ENCODE data around the gene F12.
"Not testable (repeated sequence)": the region's sequence is repeated elsewhere in the genome, so short reads cannot be mapped to it uniquely, and the experiment has no call there.

The F12 gene

DNA sequence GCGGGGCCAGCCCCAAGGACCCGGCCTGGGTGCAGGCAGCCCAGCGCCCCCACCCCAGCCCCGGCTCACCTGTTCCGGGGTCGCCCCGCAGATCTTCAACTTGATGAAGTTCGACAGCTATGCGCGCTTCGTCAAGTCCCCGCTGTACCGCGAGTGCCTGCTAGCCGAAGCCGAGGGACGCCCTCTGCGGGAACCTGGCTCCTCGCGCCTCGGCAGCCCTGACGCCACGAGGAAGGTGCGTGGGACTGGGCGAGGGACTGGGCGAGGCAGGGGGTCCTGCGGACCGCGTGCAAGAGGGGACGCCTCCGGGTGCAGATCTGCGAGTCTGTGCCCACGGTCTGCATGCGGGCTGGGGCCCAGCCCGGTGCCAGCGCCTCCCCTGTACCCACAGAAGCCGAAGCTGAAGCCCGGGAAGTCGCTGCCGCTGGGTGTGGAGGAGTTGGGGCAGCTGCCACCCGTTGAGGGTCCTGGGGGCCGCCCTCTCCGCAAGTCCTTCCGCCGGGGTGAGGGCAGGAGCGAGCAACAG, 42.0 kb downstream of the F12 start:
- DNase-seq = no peak

DNA sequence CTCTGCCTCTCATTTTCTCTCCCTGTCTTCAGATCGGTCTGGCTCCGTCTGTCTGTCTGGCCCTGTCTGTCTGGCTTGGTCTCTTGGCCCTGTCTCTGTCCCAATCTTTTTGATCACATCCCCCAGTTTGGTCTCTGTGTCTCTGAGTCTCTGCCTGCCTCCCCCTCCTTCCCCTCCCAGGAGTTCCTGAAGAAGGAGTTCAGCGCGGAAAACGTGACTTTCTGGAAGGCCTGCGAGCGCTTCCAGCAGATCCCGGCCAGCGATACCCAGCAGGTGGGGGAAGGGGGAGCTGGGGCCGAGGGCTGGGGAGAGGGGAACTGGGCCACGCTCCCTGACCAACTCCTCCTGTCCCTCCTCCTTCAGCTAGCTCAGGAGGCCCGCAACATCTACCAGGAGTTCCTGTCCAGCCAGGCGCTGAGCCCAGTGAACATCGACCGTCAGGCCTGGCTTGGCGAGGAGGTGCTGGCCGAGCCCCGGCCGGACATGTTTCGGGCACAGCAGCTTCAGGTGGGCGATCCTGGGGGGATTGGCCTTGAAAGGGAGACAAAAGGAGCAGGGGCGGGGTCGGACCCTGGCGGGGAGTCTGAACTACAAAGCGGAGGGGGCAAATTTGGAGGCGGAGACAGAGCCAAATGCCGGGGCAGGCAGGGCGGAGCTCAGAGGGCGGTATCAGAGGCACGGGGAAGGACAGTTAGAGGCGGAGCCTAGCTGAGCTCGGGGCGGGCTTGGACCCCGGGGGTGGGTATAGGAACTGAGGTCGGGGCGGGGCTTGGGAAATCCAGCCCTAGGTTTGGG, 42.6 kb downstream of the F12 start:
- no peak for DNase-seq

- no peak for DNase-seq
Observed at GRCh38 chr5:177365845-177366527, 43.4 kb downstream of the F12 start.

GRCh38 chr5:177364159-177364962, 45.0 kb downstream of the F12 start:
- no peak for DNase-seq

GRCh38 chr5:177363565-177363964, 45.8 kb downstream of the F12 start:
- DNase-seq = no peak

DNA sequence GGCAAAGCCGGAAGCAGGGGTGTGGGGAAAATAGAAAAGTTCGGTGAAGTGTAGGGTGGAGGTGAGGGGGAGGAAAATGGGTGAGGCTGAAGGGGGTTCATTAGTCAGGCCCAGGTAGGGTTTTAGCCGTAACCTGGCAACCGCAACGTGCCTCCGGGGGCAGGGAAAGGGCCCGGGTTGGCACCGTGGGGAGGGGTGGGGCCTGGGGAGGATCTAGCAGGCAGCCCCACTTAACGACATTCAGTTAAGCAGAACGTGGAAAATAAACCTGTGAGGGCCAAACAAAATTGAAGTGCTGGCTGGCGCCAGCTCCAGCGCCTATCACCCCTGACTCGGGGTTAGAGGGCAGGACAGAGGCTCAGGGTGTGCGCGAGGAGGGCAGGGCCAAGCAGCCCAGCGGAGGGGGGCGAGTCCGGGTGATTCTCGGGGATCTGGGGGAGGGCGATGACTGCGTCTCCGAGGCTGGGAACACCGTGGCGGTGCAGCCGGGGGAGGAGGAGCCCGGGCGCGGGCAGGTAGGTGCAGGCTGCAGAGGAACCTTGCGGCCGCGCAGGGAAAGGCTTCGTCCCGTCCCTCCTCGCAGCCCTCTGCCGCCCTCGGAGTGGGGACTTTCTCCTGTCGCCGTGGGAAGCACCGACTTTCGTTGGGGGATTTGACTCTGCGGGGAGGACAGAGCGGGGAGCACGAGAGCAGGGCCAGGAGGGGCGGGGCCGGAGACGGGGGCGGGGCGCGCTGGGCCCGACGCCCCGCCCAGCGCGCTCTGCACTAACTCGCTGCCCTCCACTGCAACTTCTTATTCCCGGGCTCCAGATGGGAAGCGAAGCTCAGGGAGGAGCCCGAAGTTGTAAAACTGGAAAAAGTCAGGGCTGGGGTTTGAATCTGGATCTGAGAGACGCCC, 46.5 kb downstream of the F12 start:
- DNase-seq = no peak

GRCh38 chr5:177362292-177362609, 47.1 kb downstream of the F12 start:
- no peak for DNase-seq

DNA sequence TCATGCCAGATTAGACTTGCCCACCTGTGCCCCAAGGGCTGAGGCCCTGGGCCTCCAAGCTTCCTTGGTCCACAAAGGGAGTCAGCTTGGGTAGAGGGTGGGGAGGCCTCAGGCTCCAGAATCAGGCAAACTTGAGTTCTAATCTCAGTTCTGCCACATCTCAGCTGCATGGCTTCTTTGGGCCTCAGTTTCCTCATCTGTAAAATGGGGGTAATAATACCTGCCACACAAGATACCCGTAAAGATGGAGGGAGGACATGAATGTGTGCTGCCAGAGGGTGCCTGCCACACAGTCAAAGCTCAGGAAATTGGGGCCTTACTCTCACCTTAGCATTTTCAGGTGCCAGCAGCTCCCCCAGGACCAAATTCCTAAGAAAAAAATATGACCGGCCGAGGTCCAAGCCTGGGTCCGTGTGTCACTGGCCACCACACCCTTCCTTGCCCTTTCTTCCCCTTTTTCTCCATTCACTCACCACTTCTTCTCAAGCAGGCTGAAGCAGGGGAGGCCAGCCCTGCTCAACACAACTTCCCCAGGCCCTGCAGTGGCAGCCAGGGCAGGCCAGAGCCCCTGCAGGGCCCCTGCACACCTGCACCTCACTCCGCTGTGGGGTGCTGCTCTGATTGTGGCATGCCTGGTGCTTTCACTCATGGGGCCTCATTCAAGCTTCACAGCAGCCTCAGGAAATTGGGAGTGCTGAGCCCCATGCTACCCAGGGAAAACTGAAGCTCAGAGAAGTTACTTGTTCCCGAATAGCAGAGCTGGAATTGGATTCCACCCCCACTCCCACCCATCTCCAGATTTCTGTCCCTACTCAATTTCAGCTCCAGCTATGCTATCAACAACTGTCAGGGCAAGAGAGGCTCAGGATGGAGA, 47.7 kb downstream of the F12 start:
- DNase-seq = no peak

DNA sequence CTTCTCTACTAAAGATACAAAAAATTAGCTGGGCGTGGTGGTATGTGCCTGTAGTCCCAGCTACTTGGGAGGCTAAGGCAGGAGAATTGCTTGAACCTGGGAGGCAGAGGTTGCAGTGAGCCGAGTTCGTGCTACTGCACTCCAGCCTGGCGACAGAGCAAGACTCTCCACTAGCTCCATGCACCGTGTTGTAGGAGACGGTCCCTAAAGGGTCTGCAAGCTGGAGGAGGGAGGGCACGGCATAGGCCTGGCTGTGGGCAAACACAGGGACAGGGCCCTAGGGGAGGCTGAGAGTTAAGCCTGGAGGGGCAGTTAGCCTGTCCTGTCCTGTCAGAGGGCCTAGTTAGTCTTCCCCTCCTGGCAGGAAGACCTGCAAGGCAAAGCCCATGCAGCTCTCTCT, 48.6 kb downstream of the F12 start:
- DNase-seq = not testable (repeated sequence)

DNA sequence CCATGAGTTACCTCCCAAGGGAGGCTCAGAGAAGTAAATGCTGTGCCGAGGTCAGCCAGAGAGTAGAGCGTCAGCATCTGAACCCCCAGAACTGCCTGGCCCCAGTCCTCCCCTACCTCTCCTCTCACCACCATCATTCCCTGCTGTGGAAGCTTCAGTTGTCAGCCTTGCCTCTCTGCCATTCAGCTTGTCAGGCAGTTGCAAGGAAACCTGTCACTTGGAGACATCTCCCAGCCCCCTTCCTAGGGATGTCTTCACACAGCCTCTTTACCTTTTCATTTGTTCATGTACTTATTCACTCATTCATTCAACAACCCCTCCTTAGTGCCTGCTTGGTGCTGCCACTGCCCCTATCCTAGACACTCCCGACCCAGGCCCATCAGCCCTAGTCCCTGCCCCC, 49.5 kb downstream of the F12 start:
- DNase-seq = no peak

DNA sequence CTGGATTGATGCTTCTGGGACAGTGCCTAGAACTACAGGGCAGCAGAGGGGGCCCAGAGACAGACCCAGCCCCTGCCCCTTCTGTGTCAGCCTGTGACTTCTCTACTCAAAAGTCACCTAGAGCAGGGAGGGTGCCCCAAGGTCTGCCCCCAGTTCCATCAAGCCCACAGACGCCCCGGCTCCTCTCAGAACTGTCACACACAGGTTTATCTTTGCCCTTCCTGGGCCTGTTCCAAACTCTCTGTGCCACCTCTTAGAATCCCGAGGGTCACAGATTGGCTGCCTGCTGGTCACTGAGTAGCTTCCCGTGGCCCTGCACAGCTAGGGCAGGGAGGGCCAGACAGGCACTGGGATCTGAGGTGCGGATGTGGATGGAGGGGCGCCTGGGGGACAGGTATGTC, 49.9 kb downstream of the F12 start:
- no peak for DNase-seq

DNA sequence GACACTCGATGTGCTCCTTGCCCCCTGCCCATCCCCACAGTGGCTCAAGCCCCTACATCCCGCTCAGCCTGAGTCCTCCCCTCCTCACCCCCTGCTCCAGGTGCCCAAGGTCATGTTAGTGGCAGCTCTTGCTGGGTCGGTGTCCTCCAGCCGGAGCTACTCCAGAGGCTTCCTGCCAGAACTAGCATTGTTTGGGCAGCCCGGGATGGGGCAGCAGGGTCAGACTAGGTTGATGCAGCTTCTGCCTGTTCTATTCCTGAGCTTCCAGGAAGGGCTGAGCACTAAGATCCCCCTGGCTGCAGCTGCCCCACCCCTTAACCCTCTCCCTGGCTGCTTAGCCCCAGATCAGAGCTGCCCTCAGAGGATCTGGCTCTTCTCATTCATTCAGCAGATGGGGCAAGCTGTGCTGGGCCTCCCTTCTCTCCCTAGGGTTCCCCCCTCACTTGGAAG, 51.0 kb downstream of the F12 start:
- no peak for DNase-seq

- DNase-seq = no peak
Observed at GRCh38 chr5:177357459-177358351, 51.7 kb downstream of the F12 start, which contains the start of gene RGS14. Gene RGS14, plus strand, starts transcription at chr5:177357924. Its CDS starts 101 bp downstream, at chr5:177358025.

- no peak for DNase-seq
Observed at GRCh38 chr5:177357146-177357458, 52.3 kb downstream of the F12 start.

DNA sequence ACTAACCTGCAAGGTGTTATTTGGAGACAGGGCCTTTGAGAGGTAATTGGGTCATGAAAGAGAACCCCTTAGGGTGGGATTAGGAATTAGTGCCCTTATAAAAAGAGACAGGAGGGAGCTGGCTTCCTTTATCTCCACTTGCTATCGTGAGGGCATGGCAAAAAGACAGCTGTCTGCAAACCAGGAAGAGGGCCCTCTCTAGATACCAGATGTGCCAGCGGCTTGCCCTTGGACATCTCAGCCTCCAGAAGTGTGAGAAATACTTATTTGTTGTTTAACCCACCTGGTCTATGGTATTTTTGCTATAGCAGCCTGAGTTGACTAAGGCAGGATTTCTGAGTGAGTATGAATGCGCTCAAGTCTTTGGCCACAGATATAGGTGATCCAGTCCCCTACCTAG, 52.6 kb downstream of the F12 start:
- no peak for DNase-seq

DNA sequence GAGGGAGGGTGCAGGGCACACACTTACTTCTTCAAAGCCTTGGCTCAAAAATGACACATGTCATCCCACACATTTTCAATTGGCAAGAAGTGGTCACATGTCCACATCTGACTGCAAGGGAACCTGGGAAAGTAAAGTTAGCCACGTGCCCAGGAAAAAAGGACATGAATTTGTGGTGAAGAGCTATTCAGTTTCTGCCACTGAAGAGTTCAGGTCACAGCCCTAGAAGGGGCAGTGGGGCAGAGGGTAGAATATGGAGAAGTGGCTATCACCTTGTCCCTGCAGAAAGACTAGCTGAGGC, 53.5 kb downstream of the F12 start:
- DNase-seq = no peak

- no peak for DNase-seq
Observed at GRCh38 chr5:177355162-177355867, 54.0 kb downstream of the F12 start.

GRCh38 chr5:177354711-177355110, 54.7 kb downstream of the F12 start:
- DNase-seq = no peak

DNA sequence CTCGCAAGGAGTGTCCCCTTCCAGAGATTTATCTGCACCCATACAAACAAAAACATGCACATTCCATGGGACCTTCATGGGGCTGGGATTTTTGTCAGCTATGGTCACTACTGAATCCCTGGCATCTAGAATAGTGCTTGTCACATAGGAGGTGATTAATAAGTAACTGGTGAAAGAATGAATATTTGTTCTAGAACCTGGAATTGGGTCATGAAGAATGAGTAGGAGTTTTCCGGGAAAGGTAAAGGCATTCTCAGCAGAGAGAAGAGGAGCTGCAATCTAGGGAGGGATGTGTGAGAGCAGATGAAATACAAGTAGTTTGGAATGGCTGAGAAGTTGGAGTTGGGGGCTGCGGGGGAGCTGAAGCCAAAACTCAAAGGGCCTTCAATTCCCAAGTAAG, 55.1 kb downstream of the F12 start:
- no peak for DNase-seq

DNA sequence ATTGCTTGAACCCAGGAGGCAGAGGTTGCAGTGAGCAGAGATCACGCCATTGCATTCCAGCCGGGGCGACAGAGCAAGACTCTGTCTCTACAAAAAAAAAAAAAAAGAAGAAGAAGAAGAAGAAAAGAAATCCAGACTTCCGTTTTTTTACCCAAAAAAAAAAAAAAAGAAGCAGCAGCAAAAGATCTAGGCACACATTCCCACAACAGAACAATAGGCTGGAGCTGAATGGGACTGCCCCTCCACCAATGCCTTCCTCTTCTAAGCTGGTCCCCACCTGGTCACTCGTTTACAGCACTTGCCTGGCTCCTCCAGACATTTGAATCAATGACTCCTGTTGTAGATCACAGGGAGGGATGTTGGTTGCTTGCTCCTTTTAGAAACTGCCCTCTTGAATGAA, 56.3 kb downstream of the F12 start:
- no peak for DNase-seq
